ENCODE results near the gene CDC123. TPM values are rescaled to one million over a fixed set of nuclear protein-coding genes. Genes with fewer than 3 reads are reported as not detected.

The CDC123 gene
- total RNA-seq, 2 experiments from 2014 or later, result 108 to 117 TPM

DNA sequence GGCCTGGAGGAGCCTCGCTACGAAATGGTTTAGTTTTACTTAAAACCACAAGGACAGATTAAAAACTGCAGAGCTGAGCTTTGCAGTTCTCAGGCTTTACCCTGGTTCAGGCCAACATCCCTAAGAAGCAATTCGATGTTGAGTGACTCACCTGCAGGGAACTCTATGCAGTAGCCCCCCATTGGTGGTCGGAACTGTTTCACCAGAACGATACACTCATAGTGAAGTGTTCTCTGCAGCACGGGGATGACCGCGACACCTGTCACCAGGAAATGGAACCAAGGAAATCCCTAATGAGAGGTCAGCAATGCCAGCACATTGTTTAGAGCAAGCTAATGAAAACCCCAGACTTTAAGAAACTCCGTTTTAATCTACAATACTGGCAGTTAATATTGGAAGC is 18.3 kb upstream of the CDC123 start:
- peaks cover 18% of the 10 kb centered on the region for H3K36me3 Mint-ChIP-seq (ENCODE audit: low read depth)
- intact Hi-C loops (cut with micrococcal nuclease), result no loop called here
- DNase-seq, result no peak
- H3K27ac Mint-ChIP-seq, result no peak overlapping the region
- CTCF ChIA-PET, result interaction anchor here (0.9 to 2.0 kb wide), 2 partner anchors 18 to 37 kb away, joined by 3 to 8 read pairs; partner anchors contain the start of genes CDC123 and NUDT5
- H3K9me3 Mint-ChIP-seq, result no peaks in the 10 kb centered on the region
- no peak overlapping the region for H3K4me3 Mint-ChIP-seq
- peaks cover 9% of the 10 kb centered on the region for H3K4me1 Mint-ChIP-seq (ENCODE audit: low read depth)
- H3K27me3 Mint-ChIP-seq (ENCODE audit: low read depth), result no peaks in the 10 kb centered on the region

GRCh38 chr10:12179606-12180170 is 16.3 kb upstream of the CDC123 start:
- Mint-ChIP-seq H3K27me3 (ENCODE audit: low read depth) (no peaks in the 10 kb centered on the region), H3K36me3 (ENCODE audit: low read depth) (peaks cover 13% of the 10 kb centered on the region), H3K9me3 (no peaks in the 10 kb centered on the region), H3K27ac (no peak overlapping the region), H3K4me1 (ENCODE audit: low read depth) (peaks cover 9% of the 10 kb centered on the region), H3K4me3 (no peak overlapping the region)
- intact Hi-C loops (cut with micrococcal nuclease), result no loop called here
- CTCF ChIA-PET, result interaction anchor here (0.8 to 0.9 kb wide), 2 partner anchors 13 to 73 kb away, joined by 3 read pairs; no protein-coding TSS in a partner anchor
- no peak for DNase-seq

GRCh38 chr10:12180221-12180974 is 15.6 kb upstream of the CDC123 start:
- CTCF ChIA-PET, result interaction anchor here (0.6 to 0.9 kb wide), 3 partner anchors 14 to 74 kb away, joined by 3 read pairs; no protein-coding TSS in a partner anchor
- H3K36me3 Mint-ChIP-seq (ENCODE audit: low read depth), result peaks cover 18% of the 10 kb centered on the region
- intact Hi-C loops (cut with micrococcal nuclease), result no loop called here

DNA sequence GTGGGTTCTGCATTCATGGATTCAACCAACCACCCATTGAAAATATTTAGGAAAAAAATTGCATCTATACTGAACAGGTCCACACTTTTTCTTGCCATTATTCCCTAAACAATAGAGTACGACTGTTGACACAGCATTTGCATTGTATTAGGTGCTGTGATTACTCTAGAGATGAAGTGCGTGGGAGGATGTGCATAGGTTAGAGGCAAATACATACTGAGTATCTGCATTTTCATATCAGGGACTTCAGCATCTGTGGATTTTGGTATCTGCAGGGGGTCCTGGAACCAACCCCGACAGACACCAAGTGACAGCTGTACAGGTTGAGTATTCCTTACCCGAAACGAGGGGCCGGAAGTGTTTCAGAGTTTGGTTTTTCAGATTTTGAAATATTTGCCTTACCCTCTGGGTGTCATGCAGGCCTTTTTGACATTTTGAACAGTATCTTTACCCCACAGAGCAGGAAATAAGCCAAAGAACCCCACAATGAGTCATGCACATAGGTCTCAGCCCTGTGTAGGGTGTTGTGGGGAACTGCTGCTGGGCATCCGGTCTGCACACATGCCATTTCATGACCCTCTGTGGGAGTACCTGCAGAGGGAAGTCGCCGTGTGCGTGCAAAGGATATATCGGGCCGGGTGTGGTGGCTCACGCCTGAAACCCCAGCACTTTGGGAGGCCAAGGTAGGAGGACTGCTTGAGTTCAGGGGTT is 14.8 kb upstream of the CDC123 start:
- Mint-ChIP-seq H3K4me3 (no peak overlapping the region), H3K27me3 (ENCODE audit: low read depth) (no peaks in the 10 kb centered on the region), H3K9me3 (no peaks in the 10 kb centered on the region), H3K27ac (peak overlapping the region; percentile 81), H3K36me3 (ENCODE audit: low read depth) (peaks cover 23% of the 10 kb centered on the region), H3K4me1 (ENCODE audit: low read depth) (peaks cover 17% of the 10 kb centered on the region)
- CTCF ChIA-PET, result interaction anchor here (0.6 kb wide), 1 partner anchor 34 kb away, joined by 3 read pairs; no protein-coding TSS in a partner anchor
- DNase-seq, result peak; percentile 74
- intact Hi-C loops (cut with micrococcal nuclease), result loop anchor here (1.0 kb wide), 2 partner anchors 14 to 59 kb away; partner anchors contain the start of gene NUDT5

More at GRCh38 chr10:12180221-12180974, 15.6 kb upstream of the CDC123 start:
- no peaks in the 10 kb centered on the region for H3K9me3 Mint-ChIP-seq
- H3K27ac Mint-ChIP-seq, result peak overlapping the region; percentile 81
- peaks cover 10% of the 10 kb centered on the region for H3K4me1 Mint-ChIP-seq (ENCODE audit: low read depth)
- no peak overlapping the region for H3K4me3 Mint-ChIP-seq
- H3K27me3 Mint-ChIP-seq (ENCODE audit: low read depth), result no peaks in the 10 kb centered on the region
- no peak for DNase-seq

GRCh38 chr10:12184165-12184564 is 11.8 kb upstream of the CDC123 start:
- intact Hi-C loops (cut with micrococcal nuclease), result no loop called here
- peaks cover 32% of the 10 kb centered on the region for H3K4me1 Mint-ChIP-seq (ENCODE audit: low read depth)
- CTCF ChIA-PET, result interaction anchor here (1.1 kb wide), 1 partner anchor 30 kb away, joined by 3 read pairs; no protein-coding TSS in a partner anchor
- no peak overlapping the region for H3K4me3 Mint-ChIP-seq
- no peaks in the 10 kb centered on the region for H3K27me3 Mint-ChIP-seq (ENCODE audit: low read depth)
- DNase-seq, result no peak
- H3K9me3 Mint-ChIP-seq, result no peaks in the 10 kb centered on the region
- peaks cover 35% of the 10 kb centered on the region for H3K36me3 Mint-ChIP-seq (ENCODE audit: low read depth)
- H3K27ac Mint-ChIP-seq, result no peak overlapping the region

GRCh38 chr10:12186323-12186722 is 9.7 kb upstream of the CDC123 start:
- intact Hi-C loops (cut with micrococcal nuclease), result no loop called here
- CTCF ChIA-PET, result interaction anchor here (0.7 kb wide), 1 partner anchor 9 kb away, joined by 4 read pairs; no protein-coding TSS in a partner anchor
- no peaks in the 10 kb centered on the region for H3K9me3 Mint-ChIP-seq
- peak overlapping the region; percentile 19 for H3K4me3 Mint-ChIP-seq
- DNase-seq, result peak; percentile 57
- H3K4me1 Mint-ChIP-seq (ENCODE audit: low read depth), result peaks cover 34% of the 10 kb centered on the region
- H3K27me3 Mint-ChIP-seq (ENCODE audit: low read depth), result no peaks in the 10 kb centered on the region
- H3K27ac Mint-ChIP-seq, result peak overlapping the region; percentile 84
- peaks cover 40% of the 10 kb centered on the region for H3K36me3 Mint-ChIP-seq (ENCODE audit: low read depth)

- DNase-seq, result no peak
- peaks cover 37% of the 10 kb centered on the region for H3K4me1 Mint-ChIP-seq (ENCODE audit: low read depth)
- H3K27me3 Mint-ChIP-seq (ENCODE audit: low read depth), result no peaks in the 10 kb centered on the region
- H3K4me3 Mint-ChIP-seq, result no peak overlapping the region
- H3K27ac Mint-ChIP-seq, result peak overlapping the region; percentile 84
- CTCF ChIA-PET, result no interaction called here
- peaks cover 41% of the 10 kb centered on the region for H3K36me3 Mint-ChIP-seq (ENCODE audit: low read depth)
- H3K9me3 Mint-ChIP-seq, result no peaks in the 10 kb centered on the region
- intact Hi-C loops (cut with micrococcal nuclease), result no loop called here
Observed at GRCh38 chr10:12187321-12187905, 8.6 kb upstream of the CDC123 start.

GRCh38 chr10:12188656-12189055 is 7.3 kb upstream of the CDC123 start:
- Mint-ChIP-seq H3K9me3 (no peaks in the 10 kb centered on the region), H3K36me3 (ENCODE audit: low read depth) (peaks cover 42% of the 10 kb centered on the region), H3K27me3 (ENCODE audit: low read depth) (no peaks in the 10 kb centered on the region), H3K4me3 (no peak overlapping the region), H3K4me1 (ENCODE audit: low read depth) (peaks cover 45% of the 10 kb centered on the region), H3K27ac (no peak overlapping the region)
- DNase-seq, result no peak
- intact Hi-C loops (cut with micrococcal nuclease), result no loop called here
- CTCF ChIA-PET, result interaction anchor here (0.6 to 0.7 kb wide), 3 partner anchors 10 to 468 kb away, joined by 3 to 4 read pairs (median 3); no protein-coding TSS in a partner anchor

DNA sequence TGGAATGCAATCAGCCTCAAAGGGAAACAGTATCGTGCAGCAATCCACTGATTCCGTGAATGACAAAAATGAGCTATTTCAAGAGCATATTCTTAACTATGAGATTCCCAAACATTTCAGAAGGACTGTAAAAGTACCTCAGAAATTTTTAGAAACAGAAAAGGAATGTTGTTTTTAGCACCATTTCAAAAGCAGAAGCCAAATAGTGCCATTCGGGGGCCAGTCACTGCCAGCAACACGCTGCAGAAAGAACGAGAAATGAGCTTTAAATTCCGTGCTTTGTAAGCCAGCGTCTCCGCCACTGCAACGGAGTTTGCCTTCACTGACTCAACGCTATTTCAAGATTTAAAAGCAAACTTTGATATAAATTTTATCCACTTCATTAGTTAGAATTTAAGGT is 6.6 kb upstream of the CDC123 start:
- no peak overlapping the region for H3K27ac Mint-ChIP-seq
- no peak overlapping the region for H3K4me3 Mint-ChIP-seq
- DNase-seq, result no peak
- no peaks in the 10 kb centered on the region for H3K9me3 Mint-ChIP-seq
- peaks cover 45% of the 10 kb centered on the region for H3K36me3 Mint-ChIP-seq (ENCODE audit: low read depth)
- H3K4me1 Mint-ChIP-seq (ENCODE audit: low read depth), result peaks cover 53% of the 10 kb centered on the region
- CTCF ChIA-PET, result interaction anchor here (0.6 kb wide), 1 partner anchor 335 kb away, joined by 3 read pairs; no protein-coding TSS in a partner anchor
- no peaks in the 10 kb centered on the region for H3K27me3 Mint-ChIP-seq (ENCODE audit: low read depth)
- intact Hi-C loops (cut with micrococcal nuclease), result no loop called here

GRCh38 chr10:12191715-12192114 is 4.3 kb upstream of the CDC123 start:
- Mint-ChIP-seq H3K27me3 (ENCODE audit: low read depth) (no peaks in the 10 kb centered on the region), H3K4me1 (ENCODE audit: low read depth) (peaks cover 48% of the 10 kb centered on the region), H3K9me3 (no peaks in the 10 kb centered on the region), H3K27ac (no peak overlapping the region), H3K4me3 (no peak overlapping the region), H3K36me3 (ENCODE audit: low read depth) (peaks cover 43% of the 10 kb centered on the region)
- intact Hi-C loops (cut with micrococcal nuclease), result no loop called here
- DNase-seq, result no peak
- CTCF ChIA-PET, result interaction anchor here (0.6 kb wide), 1 partner anchor 37 kb away, joined by 5 read pairs; no protein-coding TSS in a partner anchor

DNA sequence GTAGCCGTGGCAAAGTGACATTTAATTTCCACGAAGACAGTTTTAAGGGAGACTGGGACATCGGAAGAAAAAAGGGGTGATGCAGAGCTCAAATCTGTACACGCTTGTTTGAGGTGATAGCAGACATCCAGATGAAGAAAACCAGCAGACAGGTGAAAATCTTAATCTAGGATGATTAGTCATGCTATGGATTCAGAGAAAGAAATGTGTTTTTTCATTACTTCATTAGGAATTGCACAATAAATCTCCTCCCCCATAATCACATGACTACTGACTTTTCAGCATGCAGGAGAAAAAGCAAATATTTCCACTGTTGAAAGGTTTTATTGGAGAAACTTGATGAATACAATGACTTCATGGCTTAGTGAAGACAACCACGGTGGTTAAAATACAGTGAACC is 2.8 kb upstream of the CDC123 start:
- no peak for DNase-seq
- peaks cover 31% of the 10 kb centered on the region for H3K36me3 Mint-ChIP-seq (ENCODE audit: low read depth)
- H3K4me3 Mint-ChIP-seq, result no peak overlapping the region
- intact Hi-C loops (cut with micrococcal nuclease), result no loop called here
- H3K27ac Mint-ChIP-seq, result no peak overlapping the region
- H3K9me3 Mint-ChIP-seq, result no peaks in the 10 kb centered on the region
- CTCF ChIA-PET, result interaction anchor here (0.6 to 0.7 kb wide), 3 partner anchors 31 to 1045 kb away, joined by 3 to 4 read pairs (median 3); no protein-coding TSS in a partner anchor
- peaks cover 45% of the 10 kb centered on the region for H3K4me1 Mint-ChIP-seq (ENCODE audit: low read depth)
- no peaks in the 10 kb centered on the region for H3K27me3 Mint-ChIP-seq (ENCODE audit: low read depth)

Measured in activated naive CD4-positive, alpha-beta T cell treated with anti-CD3 and anti-CD28 coated beads for 36 hours (primary cell).